ENCODE data around the gene OGFR.

OGFR gene

DNA sequence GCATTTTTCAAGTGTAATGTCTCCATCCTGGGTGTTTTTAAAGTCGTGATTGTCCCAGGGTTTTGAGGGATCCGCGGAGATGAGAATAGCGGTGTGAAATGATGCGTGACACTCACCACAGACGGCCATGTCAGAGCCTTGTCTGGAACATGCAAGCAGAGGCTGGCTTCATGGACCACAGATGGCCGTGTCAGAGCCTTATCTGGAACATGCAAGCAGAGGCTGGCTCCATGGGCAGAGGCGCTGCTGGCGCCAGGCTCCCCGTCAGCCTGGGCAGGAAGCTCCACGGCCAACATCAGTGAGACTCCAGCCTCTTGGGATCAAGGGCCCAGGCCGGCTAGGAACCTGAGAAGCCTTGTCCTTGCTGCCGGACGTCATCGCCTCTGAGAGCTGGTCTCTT lies 16.0 kb upstream of the OGFR start:
- Histone ChIP-seq H3K27me3 (ENCODE audit: control insufficient read depth, insufficient read depth, low read length) (no peaks in the 10 kb centered on the region), H3K4me1 (ENCODE audit: control insufficient read depth, low read depth, low read length) (no peaks in the 10 kb centered on the region), H3K36me3 (ENCODE audit: control insufficient read depth, low read depth, low read length) (no peaks in the 10 kb centered on the region), H3K27ac (ENCODE audit: low read length) (no peak overlapping the region), H3K9ac (ENCODE audit: low read length) (no peak overlapping the region), H3K9me3 (ENCODE audit: control insufficient read depth, low read depth, low read length) (no peaks in the 10 kb centered on the region), H3K4me3 (ENCODE audit: low read length) (no peak overlapping the region)

DNA sequence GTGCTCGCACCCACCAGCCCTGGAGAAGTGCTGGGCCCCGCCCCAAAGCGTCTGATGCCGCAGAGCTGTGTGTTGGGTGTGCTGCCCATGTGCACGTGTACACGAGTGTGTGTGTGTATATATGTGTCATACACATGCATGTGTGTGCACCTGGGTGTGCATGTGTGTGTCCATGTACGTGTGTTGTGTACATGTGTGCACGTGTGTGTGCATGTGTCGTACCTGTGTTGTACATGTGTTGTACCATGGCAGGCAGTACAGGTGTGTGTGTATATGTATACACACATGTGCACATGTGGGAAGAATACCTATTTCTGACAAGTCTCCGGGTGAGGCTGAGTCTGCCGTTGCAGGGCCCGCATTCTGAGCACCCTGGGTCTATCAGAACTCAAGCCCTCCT lies 14.6 kb upstream of the OGFR start:
- Histone ChIP-seq H3K9me3 (ENCODE audit: control insufficient read depth, low read depth, low read length) (no peaks in the 10 kb centered on the region), H3K4me1 (ENCODE audit: control insufficient read depth, low read depth, low read length) (no peaks in the 10 kb centered on the region), H3K9ac (ENCODE audit: low read length) (no peak overlapping the region), H3K27me3 (ENCODE audit: control insufficient read depth, insufficient read depth, low read length) (peaks cover 7% of the 10 kb centered on the region), H3K27ac (ENCODE audit: low read length) (no peak overlapping the region), H3K36me3 (ENCODE audit: control insufficient read depth, low read depth, low read length) (no peaks in the 10 kb centered on the region), H3K4me3 (ENCODE audit: low read length) (no peak overlapping the region)

DNA sequence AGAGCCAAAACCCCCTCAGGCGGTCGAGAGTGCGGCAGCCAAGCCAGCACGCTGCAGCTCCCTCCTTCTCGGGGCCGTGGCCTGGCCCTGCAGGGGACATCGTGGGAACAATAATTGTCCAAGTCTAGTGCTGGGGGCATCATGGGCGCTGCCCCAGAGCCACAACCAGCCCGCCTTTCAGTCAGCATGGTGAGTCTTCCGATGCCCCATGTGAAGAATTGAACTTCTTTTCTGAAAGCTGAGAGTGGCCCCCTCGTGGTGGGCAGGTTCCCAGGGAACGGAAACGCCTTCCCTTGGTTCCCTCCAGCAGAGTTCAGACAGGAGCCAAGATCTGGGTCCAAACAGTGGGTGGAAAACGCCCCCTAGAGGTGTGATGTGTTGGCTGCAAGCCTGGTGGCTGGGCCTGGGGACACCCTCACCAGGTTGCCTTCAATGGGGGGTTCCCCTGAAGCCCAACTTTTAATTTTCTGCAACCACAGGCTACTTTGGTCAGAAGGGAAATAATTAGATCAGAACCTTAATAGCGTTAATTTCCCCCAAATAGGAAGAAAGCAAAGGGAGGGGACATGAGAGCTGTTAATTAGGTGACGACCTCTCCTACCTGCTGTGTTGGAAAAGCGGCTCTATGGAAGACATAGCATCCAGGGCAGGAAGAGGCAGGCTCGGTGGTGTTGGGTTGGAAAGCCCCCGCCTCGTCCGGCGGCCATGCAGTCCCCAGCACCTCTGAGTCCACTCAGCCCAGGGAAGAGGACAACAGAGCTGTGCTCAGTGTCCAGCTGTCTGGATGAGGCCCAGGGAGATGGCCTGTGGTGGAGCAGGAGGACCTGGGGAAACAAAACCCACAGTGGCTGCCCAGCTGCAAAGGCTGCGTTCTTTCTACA lies 13.1 kb upstream of the OGFR start:
- Histone ChIP-seq H3K27ac (ENCODE audit: low read length) (no peak overlapping the region), H3K36me3 (ENCODE audit: control insufficient read depth, low read depth, low read length) (no peaks in the 10 kb centered on the region), H3K4me1 (ENCODE audit: control insufficient read depth, low read depth, low read length) (no peaks in the 10 kb centered on the region), H3K9ac (ENCODE audit: low read length) (no peak overlapping the region), H3K27me3 (ENCODE audit: control insufficient read depth, insufficient read depth, low read length) (peaks cover 19% of the 10 kb centered on the region), H3K4me3 (ENCODE audit: low read length) (peak overlapping the region; percentile 55), H3K9me3 (ENCODE audit: control insufficient read depth, low read depth, low read length) (no peaks in the 10 kb centered on the region)

DNA sequence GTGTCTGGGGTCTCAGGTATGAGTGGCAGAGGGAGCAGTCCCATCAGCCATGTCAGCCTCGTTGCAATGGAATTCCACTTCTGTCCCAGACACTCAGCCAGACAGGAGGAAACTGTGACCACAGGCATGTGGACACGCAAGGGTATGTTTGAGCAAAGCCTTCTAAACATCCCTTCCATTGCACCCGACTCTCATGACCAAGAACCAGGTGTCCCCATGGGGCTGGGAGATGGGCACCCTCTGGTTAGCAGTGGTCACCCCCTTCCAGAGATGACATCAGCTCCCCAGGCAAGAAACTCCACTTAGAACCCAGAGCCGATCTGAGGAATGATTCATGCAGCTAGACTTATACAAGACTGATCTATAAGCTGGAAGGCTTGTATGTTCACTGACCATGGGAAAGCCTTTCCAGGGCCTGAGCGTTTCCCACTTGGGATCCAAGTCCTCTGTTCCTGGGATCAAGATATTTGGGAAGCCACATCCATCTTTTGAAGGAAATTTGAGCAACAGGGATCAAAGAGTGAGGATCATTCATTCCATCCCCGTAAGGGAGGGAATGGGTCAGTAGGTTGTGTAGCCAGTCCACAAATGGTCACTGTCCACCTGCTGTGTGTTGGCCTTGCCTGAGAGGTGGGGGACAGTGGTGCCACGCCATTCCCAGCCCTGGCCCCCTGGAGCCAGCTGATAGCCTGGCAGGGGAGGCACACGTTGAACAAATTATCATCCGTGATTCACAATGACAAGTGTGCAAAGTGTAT lies 12.3 kb upstream of the OGFR start:
- no peaks in the 10 kb centered on the region for H3K4me1 ChIP-seq (ENCODE audit: control insufficient read depth, low read depth, low read length)
- no peaks in the 10 kb centered on the region for H3K9me3 ChIP-seq (ENCODE audit: control insufficient read depth, low read depth, low read length)
- H3K27ac ChIP-seq (ENCODE audit: low read length) = no peak overlapping the region
- H3K36me3 ChIP-seq (ENCODE audit: control insufficient read depth, low read depth, low read length) = no peaks in the 10 kb centered on the region
- H3K9ac ChIP-seq (ENCODE audit: low read length) = no peak overlapping the region
- no peak overlapping the region for H3K4me3 ChIP-seq (ENCODE audit: low read length)
- peaks cover 19% of the 10 kb centered on the region for H3K27me3 ChIP-seq (ENCODE audit: control insufficient read depth, insufficient read depth, low read length)

DNA sequence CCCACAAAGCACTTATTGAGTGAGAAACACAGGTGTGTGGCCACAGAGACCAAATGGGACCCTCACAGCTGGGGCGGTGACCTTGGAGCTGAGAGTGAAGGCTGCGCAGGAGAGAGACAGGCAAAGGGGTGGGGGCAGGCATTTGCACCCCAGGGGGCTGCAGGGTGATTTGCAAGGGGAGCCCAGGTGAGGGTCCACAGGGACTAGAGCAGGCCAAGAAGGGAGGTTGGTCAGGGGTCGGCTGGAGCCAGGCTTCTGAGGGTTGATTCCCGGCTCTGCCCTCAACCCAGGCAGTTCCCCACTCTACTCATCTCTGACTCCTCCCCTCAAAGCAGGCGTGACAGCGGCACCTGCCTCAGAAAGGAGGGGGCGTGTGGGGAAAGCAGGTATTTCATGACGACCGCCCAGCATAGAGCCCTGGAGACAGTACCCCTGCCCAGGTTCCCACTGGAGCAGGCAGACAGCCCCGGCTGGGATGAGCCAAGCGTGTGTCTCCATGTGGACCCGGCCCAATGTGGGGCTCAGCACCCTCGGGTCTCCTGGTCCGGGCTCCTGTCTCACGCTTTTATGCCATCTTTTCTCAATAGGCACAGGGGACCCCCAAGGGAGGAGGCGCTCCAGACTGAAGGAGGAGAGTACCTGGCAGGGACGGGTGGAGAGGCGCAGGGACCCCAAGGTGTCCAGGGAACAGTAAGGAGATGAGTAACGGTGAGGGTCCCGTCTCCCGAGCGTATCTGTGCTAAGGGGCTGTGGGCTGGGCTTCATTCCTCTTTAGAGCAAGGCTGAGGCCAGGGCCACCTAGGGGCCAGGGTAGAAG lies 11.5 kb upstream of the OGFR start:
- Histone ChIP-seq H3K4me1 (ENCODE audit: control insufficient read depth, low read depth, low read length) (no peaks in the 10 kb centered on the region), H3K36me3 (ENCODE audit: control insufficient read depth, low read depth, low read length) (no peaks in the 10 kb centered on the region), H3K9me3 (ENCODE audit: control insufficient read depth, low read depth, low read length) (no peaks in the 10 kb centered on the region), H3K9ac (ENCODE audit: low read length) (no peak overlapping the region), H3K27me3 (ENCODE audit: control insufficient read depth, insufficient read depth, low read length) (peaks cover 19% of the 10 kb centered on the region), H3K4me3 (ENCODE audit: low read length) (no peak overlapping the region), H3K27ac (ENCODE audit: low read length) (no peak overlapping the region)

DNA sequence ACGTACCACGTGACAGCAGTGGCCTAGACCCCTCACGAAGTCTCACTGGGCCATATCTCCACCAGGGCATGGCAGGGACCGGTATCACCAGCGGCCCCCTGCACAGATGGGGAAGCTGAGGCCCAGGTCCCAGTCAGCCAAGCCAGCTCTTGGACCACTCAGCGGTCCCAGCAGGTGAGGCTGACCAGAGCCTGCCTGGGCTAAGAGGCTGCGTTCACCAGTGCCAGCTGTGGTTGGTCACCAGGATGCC lies 11.0 kb upstream of the OGFR start:
- no peaks in the 10 kb centered on the region for H3K9me3 ChIP-seq (ENCODE audit: control insufficient read depth, low read depth, low read length)
- H3K27me3 ChIP-seq (ENCODE audit: control insufficient read depth, insufficient read depth, low read length) = peaks cover 19% of the 10 kb centered on the region
- H3K4me1 ChIP-seq (ENCODE audit: control insufficient read depth, low read depth, low read length) = no peaks in the 10 kb centered on the region
- no peak overlapping the region for H3K27ac ChIP-seq (ENCODE audit: low read length)
- H3K9ac ChIP-seq (ENCODE audit: low read length) = no peak overlapping the region
- peaks cover 3% of the 10 kb centered on the region for H3K36me3 ChIP-seq (ENCODE audit: control insufficient read depth, low read depth, low read length)
- H3K4me3 ChIP-seq (ENCODE audit: low read length) = no peak overlapping the region

DNA sequence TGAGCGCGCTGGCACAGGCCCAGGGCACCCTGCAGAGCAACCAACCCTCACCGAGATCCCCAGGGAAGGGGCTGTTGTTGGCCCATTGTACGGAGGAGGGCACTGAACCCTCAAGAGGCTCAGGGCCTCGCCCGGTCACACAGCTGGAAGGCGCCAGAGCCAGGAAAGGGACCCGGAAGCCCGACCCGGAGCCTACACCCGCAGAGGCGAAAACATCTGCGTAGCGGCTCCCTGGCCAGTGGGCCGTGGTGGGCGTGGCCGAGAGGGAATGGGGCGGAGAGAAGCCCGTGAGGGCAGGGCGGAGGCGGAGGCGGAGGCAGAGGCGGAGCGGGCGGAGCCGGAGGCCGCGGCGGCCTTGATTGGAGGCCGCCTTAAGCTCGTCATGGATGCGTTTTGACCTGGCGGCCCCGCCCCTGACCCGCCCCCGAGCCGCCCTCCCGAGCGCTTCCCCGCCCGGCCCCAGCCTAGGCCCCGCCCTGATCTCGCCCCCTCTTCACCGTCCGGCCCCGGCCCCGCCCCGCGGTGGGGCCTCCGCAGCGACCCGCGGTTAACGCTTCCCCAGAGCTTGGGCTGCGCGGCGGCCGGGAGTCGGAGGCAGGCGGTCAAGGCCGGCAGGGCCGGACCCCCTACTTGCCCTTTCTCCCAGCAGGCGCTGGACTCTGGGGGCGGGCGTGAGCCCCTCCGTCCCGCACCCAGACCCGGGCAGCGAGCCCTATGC lies 10.5 kb upstream of the OGFR start:
- H3K9ac ChIP-seq (ENCODE audit: low read length) = no peak overlapping the region
- peaks cover 8% of the 10 kb centered on the region for H3K36me3 ChIP-seq (ENCODE audit: control insufficient read depth, low read depth, low read length)
- H3K9me3 ChIP-seq (ENCODE audit: control insufficient read depth, low read depth, low read length) = no peaks in the 10 kb centered on the region
- no peaks in the 10 kb centered on the region for H3K4me1 ChIP-seq (ENCODE audit: control insufficient read depth, low read depth, low read length)
- H3K4me3 ChIP-seq (ENCODE audit: low read length) = peak overlapping the region; percentile 60
- no peak overlapping the region for H3K27ac ChIP-seq (ENCODE audit: low read length)
- peaks cover 19% of the 10 kb centered on the region for H3K27me3 ChIP-seq (ENCODE audit: control insufficient read depth, insufficient read depth, low read length)

DNA sequence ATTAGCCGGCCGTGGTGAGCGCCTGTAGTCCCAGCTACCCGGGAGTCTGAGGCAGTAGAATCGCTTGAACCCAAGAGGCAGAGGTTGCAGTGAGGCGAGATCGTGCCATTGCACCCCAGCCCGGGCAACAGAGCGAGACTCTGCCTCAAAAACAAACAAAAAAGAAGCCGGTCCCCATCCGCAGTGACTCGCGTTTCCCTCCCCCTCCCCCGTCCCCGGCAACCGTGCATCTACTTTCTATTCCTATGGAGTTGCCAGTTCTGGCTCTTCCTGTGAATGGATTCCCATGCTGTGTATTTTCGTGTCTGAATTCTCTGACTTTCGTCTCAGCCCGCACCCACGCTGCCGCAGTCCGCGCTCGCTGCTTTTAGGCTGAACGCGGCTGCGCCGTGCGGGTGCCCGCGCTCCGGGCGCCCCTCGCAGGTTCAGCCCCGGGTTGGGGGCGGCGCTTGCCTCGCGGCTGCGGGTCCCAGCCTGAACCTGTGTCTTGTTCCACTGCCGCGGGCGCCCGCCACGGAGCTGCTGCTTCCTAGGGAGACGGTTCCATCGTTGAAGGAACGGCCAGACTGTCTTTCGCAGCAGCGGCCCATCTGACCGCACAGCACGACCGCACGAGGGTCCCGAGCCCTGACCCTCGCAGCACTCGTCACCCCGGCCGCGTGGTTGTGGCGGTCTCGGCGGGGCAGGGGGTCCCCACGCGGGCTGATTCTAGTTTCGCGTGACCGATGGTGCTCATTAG lies 9.4 kb upstream of the OGFR start:
- H3K4me3 ChIP-seq (ENCODE audit: low read length) = peak overlapping the region; percentile 60
- H3K9ac ChIP-seq (ENCODE audit: low read length) = peak overlapping the region; percentile 4
- no peaks in the 10 kb centered on the region for H3K4me1 ChIP-seq (ENCODE audit: control insufficient read depth, low read depth, low read length)
- H3K36me3 ChIP-seq (ENCODE audit: control insufficient read depth, low read depth, low read length) = peaks cover 17% of the 10 kb centered on the region
- H3K27ac ChIP-seq (ENCODE audit: low read length) = no peak overlapping the region
- H3K27me3 ChIP-seq (ENCODE audit: control insufficient read depth, insufficient read depth, low read length) = peaks cover 19% of the 10 kb centered on the region
- H3K9me3 ChIP-seq (ENCODE audit: control insufficient read depth, low read depth, low read length) = no peaks in the 10 kb centered on the region

DNA sequence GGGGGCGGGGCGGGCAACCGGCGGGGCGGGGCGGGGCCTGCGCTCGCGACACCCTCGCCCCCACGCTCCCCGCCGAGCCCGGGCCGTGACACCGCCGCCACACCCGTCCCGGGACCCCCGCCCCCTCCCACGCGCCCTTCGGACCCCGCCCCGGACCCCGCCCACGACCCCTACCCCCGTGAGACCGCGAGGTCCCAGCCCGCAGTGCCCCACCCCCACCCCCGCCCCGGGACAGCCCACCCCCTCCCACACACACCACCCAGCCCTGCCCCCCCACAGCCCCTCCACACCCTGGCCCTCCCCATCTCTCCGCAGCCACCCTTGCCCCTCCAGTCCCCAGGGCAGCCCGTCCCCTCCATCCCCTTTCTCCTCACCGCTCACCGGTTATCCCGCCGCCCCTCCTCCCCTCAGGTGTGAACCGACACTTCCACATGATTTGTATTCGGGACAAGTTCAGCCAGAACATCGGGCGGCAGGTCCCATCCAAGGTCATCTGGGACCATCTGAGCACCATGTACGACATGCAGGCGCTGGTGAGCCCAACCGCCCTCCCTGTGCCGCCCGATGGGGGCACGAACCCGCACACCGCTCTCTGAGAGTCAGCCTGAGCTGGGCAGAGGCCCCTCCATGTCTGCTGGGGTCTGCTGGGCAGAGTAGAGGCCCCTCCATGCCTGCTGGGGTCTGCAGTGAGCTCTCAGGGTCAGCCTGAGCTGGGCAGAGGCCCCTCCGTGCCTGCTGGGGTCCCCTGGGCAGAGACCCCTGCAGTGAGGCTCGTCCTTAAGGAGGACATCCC lies 7.7 kb upstream of the OGFR start:
- no peaks in the 10 kb centered on the region for H3K9me3 ChIP-seq (ENCODE audit: control insufficient read depth, low read depth, low read length)
- H3K4me1 ChIP-seq (ENCODE audit: control insufficient read depth, low read depth, low read length) = no peaks in the 10 kb centered on the region
- H3K36me3 ChIP-seq (ENCODE audit: control insufficient read depth, low read depth, low read length) = peaks cover 26% of the 10 kb centered on the region
- peaks cover 19% of the 10 kb centered on the region for H3K27me3 ChIP-seq (ENCODE audit: control insufficient read depth, insufficient read depth, low read length)
- H3K4me3 ChIP-seq (ENCODE audit: low read length) = peak overlapping the region; percentile 27
- H3K9ac ChIP-seq (ENCODE audit: low read length) = no peak overlapping the region
- H3K27ac ChIP-seq (ENCODE audit: low read length) = no peak overlapping the region

Data from iPS-18a (cell line).